HUES64 (cell line): ENCODE measurements around the gene PPP1R7.

ENCODE experiments used
- H3K27ac ChIP-seq: 2 replicates; pipeline ENCODE4 v1.7.0; 2013; ENCODE audit warnings: low read depth, low read length, inconsistent platforms
- H3K27me3 ChIP-seq: 2 replicates; pipeline ENCODE4 v1.6.1; 2013; ENCODE audit warnings: mild to moderate bottlenecking, low read length; ENCODE audit not compliant: insufficient read depth
- H3K36me3 ChIP-seq: 2 replicates; pipeline ENCODE4 v1.6.1; 2013; ENCODE audit warnings: mild to moderate bottlenecking, low read length; ENCODE audit not compliant: insufficient read depth
- H3K4me1 ChIP-seq: 2 replicates; pipeline ENCODE4 v1.6.1; 2013; ENCODE audit warnings: mild to moderate bottlenecking, low read length, moderate library complexity; ENCODE audit not compliant: insufficient read depth
- H3K4me3 ChIP-seq: 2 replicates; pipeline ENCODE4 v1.5.1; 2013; ENCODE audit warnings: mild to moderate bottlenecking, low read length, moderate library complexity
- H3K9ac ChIP-seq: 2 replicates; pipeline ENCODE4 v1.6.1; 2013; ENCODE audit warnings: mild to moderate bottlenecking, low read depth, low read length
- H3K9me3 ChIP-seq: 2 replicates; pipeline ENCODE4 v1.6.1; 2013; ENCODE audit warnings: low read depth, low read length; ENCODE audit not compliant: insufficient read depth
- WGBS: fragments of 150-250, 120-280 bp; methylation state at CpG from one replicate; pipeline ENCODE4 v1.1.7; 2013; ENCODE audit warnings: missing lambda C conversion rate; 5-methylcytosine and 5-hydroxymethylcytosine counted together

Gene PPP1R7

DNA sequence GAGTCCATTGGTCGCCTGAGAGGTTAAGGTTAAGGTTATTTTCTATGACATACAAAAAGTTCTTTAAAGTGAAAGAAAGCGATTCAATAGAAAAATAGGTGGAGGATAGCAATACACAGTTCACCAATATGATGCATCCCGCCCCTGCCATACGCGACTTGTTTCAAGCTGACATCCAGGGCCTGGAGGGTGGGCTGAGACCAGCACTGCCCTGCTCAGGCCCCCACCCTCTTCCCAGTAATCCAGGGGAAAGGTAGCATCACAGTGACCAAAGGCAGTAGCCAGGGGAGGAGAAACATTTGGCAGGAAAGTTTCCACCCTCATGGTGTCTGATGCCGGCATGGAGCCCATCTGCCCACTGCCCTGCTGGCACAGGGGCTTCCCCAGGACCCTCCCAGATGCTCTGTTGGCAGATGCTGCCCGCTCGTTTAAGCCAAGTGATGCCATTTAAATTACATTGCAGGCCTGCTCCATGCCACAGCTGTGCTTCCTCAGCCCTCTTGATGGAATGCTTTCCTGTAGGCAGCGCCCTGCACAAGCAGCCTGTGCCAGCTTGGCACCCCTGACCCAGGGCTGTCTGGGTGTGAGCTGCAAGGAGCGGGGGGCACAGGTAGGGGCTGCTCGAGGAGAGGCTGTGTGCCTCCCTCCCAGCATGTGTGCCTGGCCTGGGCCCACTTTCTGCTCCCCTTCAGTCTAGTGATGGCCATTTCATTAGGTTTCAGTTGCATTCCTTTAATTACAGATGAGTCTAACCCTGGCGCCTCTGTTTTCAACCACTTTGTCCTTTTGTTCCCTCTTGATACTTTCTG is 27.5 kb downstream of the PPP1R7 start:
- peaks cover 13% of the 10 kb centered on the region for H3K36me3 ChIP-seq
- H3K27ac ChIP-seq: no peak overlapping the region
- H3K4me3 ChIP-seq: no peak overlapping the region
- WGBS: 94% methylated on average over 12 of the region's 12 CpGs
- no peak overlapping the region for H3K9ac ChIP-seq
- no peaks in the 10 kb centered on the region for H3K9me3 ChIP-seq
- no peaks in the 10 kb centered on the region for H3K4me1 ChIP-seq
- H3K27me3 ChIP-seq: no peaks in the 10 kb centered on the region

DNA sequence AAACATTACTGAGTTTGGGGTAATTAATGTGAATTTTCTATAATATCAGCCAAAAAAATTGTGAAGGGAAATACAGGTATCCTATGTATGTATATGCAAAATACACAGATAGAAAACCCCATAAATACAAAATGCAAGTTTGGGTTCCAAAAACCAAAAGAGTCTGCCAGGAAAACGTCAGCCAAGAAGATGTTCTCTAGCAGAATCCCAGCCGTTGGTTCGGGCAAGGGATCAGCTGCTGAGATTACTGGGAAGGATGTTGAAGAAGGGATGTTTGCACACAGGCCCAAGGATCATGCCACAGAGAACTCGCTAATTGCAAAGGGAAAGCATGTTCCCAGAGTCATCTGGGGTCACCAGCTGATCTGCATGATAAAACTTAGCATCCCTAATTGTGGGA is 28.7 kb downstream of the PPP1R7 start:
- Histone ChIP-seq H3K4me3 (no peak overlapping the region), H3K27ac (no peak overlapping the region), H3K9me3 (no peaks in the 10 kb centered on the region), H3K36me3 (peaks cover 16% of the 10 kb centered on the region), H3K27me3 (no peaks in the 10 kb centered on the region), H3K4me1 (no peaks in the 10 kb centered on the region), H3K9ac (no peak overlapping the region)
- 85% methylated on average over 4 of the region's 4 CpGs for WGBS

DNA sequence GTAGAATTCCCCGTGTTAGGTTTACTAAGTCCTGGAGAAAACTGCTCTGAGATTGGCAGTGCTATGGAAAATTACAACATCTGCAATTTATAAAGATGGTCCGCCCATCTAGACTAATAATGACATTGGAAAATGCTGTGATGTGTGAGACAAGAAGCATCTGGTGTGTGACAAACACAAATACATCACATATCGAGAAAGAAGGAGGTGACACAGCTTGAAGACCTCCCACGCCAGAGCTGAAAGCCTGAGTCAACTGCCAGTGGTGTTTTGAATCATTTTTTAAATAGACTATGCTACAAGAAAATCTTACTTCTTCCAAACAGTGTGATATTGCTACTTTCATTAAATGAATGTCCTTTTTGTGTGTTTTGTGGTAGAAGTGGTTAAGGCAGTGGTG is 29.6 kb downstream of the PPP1R7 start:
- no peaks in the 10 kb centered on the region for H3K9me3 ChIP-seq
- WGBS: 100% methylated on average over 4 of the region's 4 CpGs

DNA sequence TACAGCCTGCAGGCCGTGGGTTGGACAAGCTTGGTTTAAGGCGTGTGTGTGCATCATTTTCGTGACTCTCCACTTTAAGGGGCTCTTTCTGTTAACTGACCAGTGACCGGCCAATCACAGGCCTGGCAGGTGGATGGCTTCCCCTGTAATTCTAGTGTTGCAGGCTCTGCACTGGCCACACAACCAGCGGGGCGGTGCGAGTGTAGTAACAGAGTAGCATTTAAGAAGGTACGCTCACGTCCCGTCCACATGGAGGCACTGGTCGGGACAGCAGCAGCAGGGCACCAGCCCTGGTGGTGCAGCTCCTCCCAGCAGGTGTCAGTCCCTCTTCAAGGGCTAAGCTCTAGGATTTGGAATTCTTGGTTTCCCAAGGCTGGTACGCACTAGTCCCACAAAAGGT is 30.2 kb downstream of the PPP1R7 start:
- WGBS: 79% methylated on average over 12 of the region's 12 CpGs
- no peaks in the 10 kb centered on the region for H3K9me3 ChIP-seq
- H3K4me1 ChIP-seq: no peaks in the 10 kb centered on the region
- no peak overlapping the region for H3K4me3 ChIP-seq
- H3K36me3 ChIP-seq: peaks cover 9% of the 10 kb centered on the region
- no peaks in the 10 kb centered on the region for H3K27me3 ChIP-seq
- no peak overlapping the region for H3K9ac ChIP-seq
- H3K27ac ChIP-seq: no peak overlapping the region

More for the DNA sequence above, 29.6 kb downstream of the PPP1R7 start:
- Histone ChIP-seq H3K4me3 (no peak overlapping the region), H3K36me3 (peaks cover 15% of the 10 kb centered on the region), H3K27ac (no peak overlapping the region), H3K9ac (no peak overlapping the region), H3K27me3 (no peaks in the 10 kb centered on the region), H3K4me1 (no peaks in the 10 kb centered on the region)

DNA sequence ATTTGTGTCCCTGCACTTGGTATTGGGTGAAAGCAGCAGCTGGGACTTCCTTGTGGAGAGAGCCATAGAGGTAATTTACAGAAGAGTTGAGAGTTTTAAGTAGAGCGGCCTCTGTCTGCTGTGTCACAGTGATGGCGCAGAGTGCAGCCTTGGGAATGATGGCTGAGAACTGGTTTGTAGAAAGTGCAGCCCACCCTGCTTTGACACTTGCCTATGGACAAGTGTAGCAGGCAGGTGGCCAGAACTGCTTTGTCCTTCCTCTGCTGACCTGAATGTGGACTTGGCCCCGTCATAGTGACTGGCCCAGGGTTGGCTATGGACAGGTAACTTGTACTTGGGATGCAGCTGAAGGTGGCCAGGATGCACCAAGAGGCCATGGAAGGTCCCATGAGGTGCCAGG is 31.9 kb downstream of the PPP1R7 start:
- no peaks in the 10 kb centered on the region for H3K9me3 ChIP-seq

DNA sequence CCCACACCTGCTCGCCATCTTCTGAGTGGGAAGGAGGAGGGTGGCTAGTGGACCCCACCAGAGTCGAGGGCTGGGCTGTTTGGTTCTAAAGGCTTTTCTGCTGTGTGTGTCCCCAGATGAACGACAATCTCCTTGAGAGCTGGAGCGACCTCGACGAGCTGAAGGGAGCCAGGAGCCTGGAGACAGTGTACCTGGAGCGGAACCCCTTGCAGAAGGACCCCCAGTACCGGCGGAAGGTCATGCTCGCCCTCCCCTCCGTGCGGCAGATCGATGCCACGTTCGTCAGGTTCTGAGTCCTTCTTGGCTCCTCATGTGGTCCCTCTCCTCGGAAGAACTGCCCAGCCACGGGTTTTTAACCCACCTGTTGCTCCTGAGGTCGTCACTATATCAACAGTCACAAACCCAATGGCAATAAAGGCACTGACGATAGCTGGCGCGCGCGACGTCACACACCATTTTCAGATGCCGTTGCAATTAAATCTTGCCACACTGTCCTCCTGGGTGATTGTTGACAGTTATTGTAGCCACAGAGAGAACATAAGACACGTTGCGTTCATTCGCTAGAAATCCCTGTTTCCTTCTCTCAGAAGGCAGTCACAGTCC is 32.4 kb downstream of the PPP1R7 start:
- no peak overlapping the region for H3K4me3 ChIP-seq
- no peaks in the 10 kb centered on the region for H3K27me3 ChIP-seq
- no peaks in the 10 kb centered on the region for H3K4me1 ChIP-seq
- no peak overlapping the region for H3K9ac ChIP-seq
- H3K36me3 ChIP-seq: peaks cover 8% of the 10 kb centered on the region
- no peaks in the 10 kb centered on the region for H3K9me3 ChIP-seq
- H3K27ac ChIP-seq: no peak overlapping the region
- 94% methylated on average over 28 of the region's 28 CpGs for WGBS

More for the DNA sequence above, 31.9 kb downstream of the PPP1R7 start:
- Histone ChIP-seq H3K27me3 (no peaks in the 10 kb centered on the region), H3K9ac (no peak overlapping the region), H3K4me1 (no peaks in the 10 kb centered on the region), H3K27ac (no peak overlapping the region), H3K4me3 (no peak overlapping the region), H3K36me3 (peaks cover 8% of the 10 kb centered on the region)
- WGBS: 91% methylated on average over 3 of the region's 3 CpGs

DNA sequence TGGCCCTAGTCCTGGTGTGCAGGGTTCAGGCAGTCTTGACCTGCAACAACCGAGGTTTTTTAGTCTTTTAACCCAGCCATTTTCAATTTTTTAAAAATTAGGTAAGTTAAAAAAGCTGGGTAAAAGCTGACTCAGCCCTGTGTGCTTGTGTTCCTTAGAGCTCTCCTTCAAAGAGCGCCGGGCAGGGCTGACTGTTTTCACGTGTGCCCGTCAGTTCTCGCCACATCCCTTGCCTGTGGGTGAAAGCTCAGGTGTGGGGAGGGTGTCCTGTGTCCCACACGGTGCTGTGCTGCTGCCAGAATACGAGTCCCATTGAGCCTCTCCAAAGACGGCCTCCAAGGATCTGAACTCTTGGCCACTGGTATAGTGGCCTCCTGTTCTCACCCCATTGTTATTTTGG is 33.0 kb downstream of the PPP1R7 start:
- WGBS: 92% methylated on average over 9 of the region's 9 CpGs
- Histone ChIP-seq H3K4me3 (no peak overlapping the region), H3K9me3 (no peaks in the 10 kb centered on the region), H3K9ac (no peak overlapping the region), H3K27ac (no peak overlapping the region), H3K27me3 (no peaks in the 10 kb centered on the region), H3K4me1 (0 out of 2 replicates have a peak, but pooled peaks cover 2% of the 10 kb centered on the region), H3K36me3 (peaks cover 8% of the 10 kb centered on the region)

DNA sequence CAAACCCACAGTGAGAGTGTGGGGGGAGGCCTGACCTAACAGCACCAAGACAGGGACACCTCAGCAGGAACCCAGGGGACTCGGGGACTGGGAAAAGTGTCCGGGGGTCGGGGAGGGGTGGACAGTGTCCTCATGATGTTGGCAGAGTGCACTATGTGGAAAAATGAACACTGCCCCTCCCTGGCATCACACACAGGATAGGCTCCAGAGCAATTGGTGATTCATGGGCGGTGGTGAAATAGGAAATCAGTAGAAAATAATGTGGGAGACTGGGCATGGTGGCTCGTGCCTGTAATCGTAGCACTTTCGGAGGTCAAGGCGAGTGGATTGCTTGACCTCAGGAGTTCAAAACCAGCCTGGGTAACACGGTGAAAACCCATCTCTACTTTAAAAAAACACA is 34.6 kb downstream of the PPP1R7 start:
- WGBS: 83% methylated on average over 9 of the region's 9 CpGs

DNA sequence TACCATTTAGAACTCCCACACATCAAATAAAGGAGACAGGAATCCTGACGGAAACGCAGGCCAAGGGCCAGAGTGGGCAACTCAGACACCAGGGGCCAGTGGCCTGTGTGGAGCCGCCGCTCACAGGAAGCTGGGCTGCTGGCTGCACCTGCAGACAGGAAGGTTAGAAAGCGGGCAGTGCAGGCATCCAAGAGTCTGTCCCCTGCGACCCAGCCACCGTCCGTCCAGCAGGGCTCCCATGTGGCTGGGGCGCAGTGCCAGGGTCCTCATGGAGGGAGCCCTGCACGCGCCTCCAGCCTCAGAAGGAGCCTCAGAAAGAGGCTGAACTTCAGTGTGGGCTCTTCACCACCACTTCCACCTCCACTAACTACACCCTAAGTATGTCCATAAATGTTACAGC is 35.7 kb downstream of the PPP1R7 start:
- no peak overlapping the region for H3K9ac ChIP-seq
- no peak overlapping the region for H3K4me3 ChIP-seq
- H3K9me3 ChIP-seq: no peaks in the 10 kb centered on the region
- no peaks in the 10 kb centered on the region for H3K27me3 ChIP-seq
- WGBS: 85% methylated on average over 11 of the region's 11 CpGs
- H3K36me3 ChIP-seq: peaks cover 4% of the 10 kb centered on the region; the same call in 1 of the 2 replicates
- H3K4me1 ChIP-seq: 0 out of 2 replicates have a peak, but pooled peaks cover 5% of the 10 kb centered on the region
- no peak overlapping the region for H3K27ac ChIP-seq

More for the DNA sequence above, 34.6 kb downstream of the PPP1R7 start:
- H3K27me3 ChIP-seq: no peaks in the 10 kb centered on the region
- peaks cover 4% of the 10 kb centered on the region; the same call in 1 of the 2 replicates for H3K36me3 ChIP-seq
- H3K27ac ChIP-seq: no peak overlapping the region
- no peak overlapping the region for H3K9ac ChIP-seq
- H3K4me1 ChIP-seq: 0 out of 2 replicates have a peak, but pooled peaks cover 5% of the 10 kb centered on the region
- H3K9me3 ChIP-seq: no peaks in the 10 kb centered on the region
- H3K4me3 ChIP-seq: no peak overlapping the region

DNA sequence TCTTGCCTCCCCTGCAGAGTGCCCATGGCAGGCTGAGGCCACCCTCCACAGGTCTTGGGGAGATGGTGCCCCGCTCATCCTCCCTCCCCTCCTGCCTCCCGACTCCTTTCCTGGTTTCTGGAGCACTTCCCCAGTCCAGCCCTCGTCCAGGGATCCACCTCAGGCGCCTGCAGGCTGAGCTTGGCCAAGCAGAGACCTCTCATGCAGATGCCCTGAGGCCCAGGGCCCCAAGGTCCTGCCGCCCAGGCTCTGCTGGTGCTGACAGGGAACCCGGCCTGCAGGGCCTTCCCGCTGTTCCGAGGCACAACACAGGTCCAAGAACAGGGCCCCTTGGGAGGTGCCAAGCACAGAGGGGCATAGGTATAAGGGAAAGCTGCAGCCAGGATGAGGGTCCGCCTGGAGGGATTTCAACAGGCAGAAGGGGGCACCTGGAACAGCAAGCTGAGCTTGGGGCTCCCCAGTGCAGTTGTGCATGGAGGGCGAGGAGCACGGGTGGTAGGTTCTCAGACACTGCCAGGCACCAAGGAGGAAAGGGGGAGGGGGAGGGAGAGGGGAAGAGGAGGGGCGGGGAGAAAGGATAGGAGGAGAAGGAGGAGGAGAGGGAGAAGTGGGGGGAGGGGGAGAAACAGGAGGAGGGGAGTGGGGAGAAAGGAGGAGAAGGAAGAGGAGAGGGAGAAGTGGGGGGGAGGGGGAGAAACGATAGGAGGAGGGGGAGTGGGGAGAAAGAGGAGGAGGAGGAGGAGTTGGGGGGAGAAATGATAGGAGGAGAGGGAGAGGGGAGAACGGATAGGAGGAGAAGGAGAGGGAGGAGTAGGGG is 37.0 kb downstream of the PPP1R7 start:
- no peaks in the 10 kb centered on the region for H3K27me3 ChIP-seq
- 0 out of 2 replicates have a peak, but pooled peaks cover 5% of the 10 kb centered on the region for H3K4me1 ChIP-seq
- 57% methylated on average over 14 of the region's 14 CpGs for WGBS
- no peaks in the 10 kb centered on the region for H3K9me3 ChIP-seq
- H3K4me3 ChIP-seq: no peak overlapping the region
- peaks cover 4% of the 10 kb centered on the region; the same call in 1 of the 2 replicates for H3K36me3 ChIP-seq
- no peak overlapping the region for H3K9ac ChIP-seq
- no peak overlapping the region for H3K27ac ChIP-seq

DNA sequence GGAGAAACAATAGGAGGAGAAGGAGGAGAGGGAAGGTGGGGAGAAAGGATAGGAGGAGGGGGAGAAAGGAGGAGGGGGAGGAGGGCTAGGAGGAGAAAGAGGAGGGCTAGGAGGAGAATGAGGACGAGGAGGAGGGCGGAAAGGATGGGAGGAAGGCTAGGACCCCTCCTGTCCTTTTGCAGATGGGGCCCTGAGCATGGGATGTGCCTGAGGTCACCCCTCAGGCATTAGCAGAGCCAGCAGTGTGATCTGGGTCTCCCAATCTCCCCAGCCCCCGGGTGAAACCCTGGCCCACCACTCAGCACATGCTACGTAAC is 37.6 kb downstream of the PPP1R7 start:
- Histone ChIP-seq H3K4me1 (0 out of 2 replicates have a peak, but pooled peaks cover 5% of the 10 kb centered on the region), H3K27me3 (no peaks in the 10 kb centered on the region), H3K9me3 (no peaks in the 10 kb centered on the region), H3K27ac (no peak overlapping the region), H3K36me3 (peaks cover 2% of the 10 kb centered on the region; the same call in 1 of the 2 replicates), H3K4me3 (no peak overlapping the region), H3K9ac (no peak overlapping the region)
- WGBS: 60% methylated on average over 4 of the region's 4 CpGs
